Stomach (tissue), 4 donors: ENCODE measurements around the gene F8A1.

Experiments
- EP300 ChIP-seq: sonication (generic); formaldehyde crosslinking; IDR thresholded peaks from one replicate; pipeline ENCODE4 v1.6.1; 2017; ENCODE audit warnings: antibody characterized with exemption
- POLR2A ChIP-seq, 4 donors: fragments of 450-650 bp; IDR thresholded peaks; one replicate each; pipeline ENCODE4 v1.6.1; 2016; ENCODE audit warnings: antibody characterized with exemption in 4 of 4, control low read depth in 2 of 4, mild to moderate bottlenecking in 1 of 4, moderate library complexity in 1 of 4
- TF ChIP-seq, protein P1 (sequence below), 7 experiments: fragments of 450-650 bp in 4 of 7; fragments of 200-600 bp in 3 of 7; sonication (generic) in 3 of 7; IDR thresholded peaks; one replicate each; pipeline ENCODE4 v1.5.1; 2016 to 2019; ENCODE audit warnings: antibody characterized with exemption in 7 of 7, control low read depth in 2 of 7, mild to moderate bottlenecking in 1 of 7

DNA sequence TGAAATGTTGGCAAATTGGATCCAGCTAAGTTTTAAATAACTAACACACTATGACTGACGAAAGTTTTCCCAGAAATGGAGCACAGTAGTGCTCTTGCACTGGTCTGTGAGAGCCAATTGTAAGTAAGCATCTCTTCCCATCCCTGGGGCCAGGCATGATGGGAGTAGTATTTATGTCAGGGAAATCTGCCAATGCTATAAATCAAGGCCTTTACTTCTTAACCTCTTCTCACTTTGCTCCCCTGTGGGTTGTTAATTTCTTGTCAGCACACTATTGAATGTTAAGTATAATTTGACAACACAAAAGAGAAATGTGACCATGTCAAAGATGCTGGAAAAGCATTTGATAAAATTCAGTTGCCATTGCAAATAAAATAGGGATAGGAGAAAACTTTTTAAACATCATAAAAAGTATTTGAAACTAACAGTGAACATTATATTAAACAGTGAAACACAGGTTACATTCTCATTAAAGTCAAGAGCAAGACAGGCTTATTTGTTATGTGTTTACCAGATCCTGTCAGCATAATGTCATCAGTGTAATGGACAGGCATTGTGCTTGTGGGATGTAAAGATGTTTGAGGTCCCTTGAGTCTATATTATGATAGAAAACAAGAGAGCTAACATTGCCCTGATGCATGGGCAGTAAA, 5.0 kb downstream of the F8A1 start:
- TF ChIP-seq, protein P1, sequence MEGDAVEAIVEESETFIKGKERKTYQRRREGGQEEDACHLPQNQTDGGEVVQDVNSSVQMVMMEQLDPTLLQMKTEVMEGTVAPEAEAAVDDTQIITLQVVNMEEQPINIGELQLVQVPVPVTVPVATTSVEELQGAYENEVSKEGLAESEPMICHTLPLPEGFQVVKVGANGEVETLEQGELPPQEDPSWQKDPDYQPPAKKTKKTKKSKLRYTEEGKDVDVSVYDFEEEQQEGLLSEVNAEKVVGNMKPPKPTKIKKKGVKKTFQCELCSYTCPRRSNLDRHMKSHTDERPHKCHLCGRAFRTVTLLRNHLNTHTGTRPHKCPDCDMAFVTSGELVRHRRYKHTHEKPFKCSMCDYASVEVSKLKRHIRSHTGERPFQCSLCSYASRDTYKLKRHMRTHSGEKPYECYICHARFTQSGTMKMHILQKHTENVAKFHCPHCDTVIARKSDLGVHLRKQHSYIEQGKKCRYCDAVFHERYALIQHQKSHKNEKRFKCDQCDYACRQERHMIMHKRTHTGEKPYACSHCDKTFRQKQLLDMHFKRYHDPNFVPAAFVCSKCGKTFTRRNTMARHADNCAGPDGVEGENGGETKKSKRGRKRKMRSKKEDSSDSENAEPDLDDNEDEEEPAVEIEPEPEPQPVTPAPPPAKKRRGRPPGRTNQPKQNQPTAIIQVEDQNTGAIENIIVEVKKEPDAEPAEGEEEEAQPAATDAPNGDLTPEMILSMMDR (IDR thresholded peaks at IDR 0.05), result no peak
- TF ChIP-seq POLR2A (IDR thresholded peaks at IDR 0.05) (no peak), EP300 (no peak)
